Renal cortex interstitium (tissue), 11 donors: Measurements from ENCODE around the gene CUL1. TPM values are rescaled to one million over a fixed set of nuclear protein-coding genes. Genes with fewer than 3 reads are reported as not detected.

Experiments used
- DNase-seq, 11 donors: peaks; one replicate each; pipeline ENCODE4 v3.0.0-alpha.2; 2013; ENCODE audit warnings: low read depth in 9 of 11, low spot score in 4 of 11; ENCODE audit errors: extremely low read depth in 1 of 11
- polyA plus RNA-seq, 3 donors: library from polyadenylated mRNA; unstranded; fragments of 120-200 nt; gene quantifications; one replicate each; pipeline ENCODE4 v1.2.1, GENCODE V29; 2013; ENCODE audit not compliant: insufficient read length in 3 of 3

Gene CUL1
- polyA plus RNA-seq, 3 donors = 53.3 to 62.5 (median 60.3) TPM

DNA sequence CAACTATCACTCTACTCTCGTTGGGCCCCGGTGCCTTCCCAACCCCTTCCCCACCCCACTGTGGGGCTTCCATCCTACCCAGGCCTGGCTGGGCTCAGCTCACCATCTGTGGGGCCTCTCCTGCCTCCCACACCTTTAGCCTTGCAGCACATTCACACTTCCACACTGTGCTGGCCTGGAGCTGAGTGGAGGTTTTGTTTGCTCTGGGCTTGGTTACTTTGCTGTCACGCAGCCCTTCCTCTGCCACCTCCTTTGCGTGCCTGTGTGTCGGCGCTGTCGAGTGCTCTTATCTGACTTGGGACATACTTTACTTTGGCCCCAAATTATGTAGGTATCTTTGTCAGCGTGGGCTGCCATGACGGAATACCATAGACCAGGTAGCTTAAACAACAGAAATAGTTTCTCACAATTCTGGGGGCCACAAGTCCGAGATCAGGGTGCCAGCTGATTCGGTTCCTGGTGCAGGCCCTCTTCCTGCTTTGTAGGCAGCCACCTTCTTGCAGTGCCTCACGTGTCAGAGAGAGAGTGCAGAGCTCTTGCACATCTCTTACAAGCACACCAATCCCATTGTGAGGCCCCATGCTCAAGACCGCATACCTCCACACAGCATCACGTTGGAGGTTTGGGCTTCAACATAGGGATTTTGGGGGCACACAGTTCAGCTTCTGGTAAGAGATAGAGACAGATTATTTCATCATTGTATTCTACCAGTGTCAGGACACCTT is 89.0 kb downstream of the CUL1 start:
- DNase-seq = no peak

DNA sequence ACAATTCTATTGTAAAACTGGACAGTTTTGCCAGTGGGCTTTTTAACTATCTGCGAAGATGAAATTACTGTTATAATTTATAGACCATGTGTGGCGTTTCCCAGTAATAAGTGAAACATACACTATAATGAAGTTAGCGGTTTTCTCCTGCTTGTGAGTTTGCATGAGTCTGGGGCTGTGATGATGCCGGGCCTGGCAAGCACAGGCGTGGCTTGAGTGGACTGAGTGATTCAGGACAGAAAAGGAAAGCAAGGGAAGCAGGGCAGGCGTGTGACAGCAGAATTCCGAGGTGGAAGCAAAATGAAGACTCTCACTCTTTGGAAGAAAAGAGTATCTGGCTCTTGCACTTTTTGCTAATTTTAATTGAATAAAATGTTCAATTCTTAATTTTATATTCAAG is 90.5 kb downstream of the CUL1 start:
- no peak for DNase-seq

DNA sequence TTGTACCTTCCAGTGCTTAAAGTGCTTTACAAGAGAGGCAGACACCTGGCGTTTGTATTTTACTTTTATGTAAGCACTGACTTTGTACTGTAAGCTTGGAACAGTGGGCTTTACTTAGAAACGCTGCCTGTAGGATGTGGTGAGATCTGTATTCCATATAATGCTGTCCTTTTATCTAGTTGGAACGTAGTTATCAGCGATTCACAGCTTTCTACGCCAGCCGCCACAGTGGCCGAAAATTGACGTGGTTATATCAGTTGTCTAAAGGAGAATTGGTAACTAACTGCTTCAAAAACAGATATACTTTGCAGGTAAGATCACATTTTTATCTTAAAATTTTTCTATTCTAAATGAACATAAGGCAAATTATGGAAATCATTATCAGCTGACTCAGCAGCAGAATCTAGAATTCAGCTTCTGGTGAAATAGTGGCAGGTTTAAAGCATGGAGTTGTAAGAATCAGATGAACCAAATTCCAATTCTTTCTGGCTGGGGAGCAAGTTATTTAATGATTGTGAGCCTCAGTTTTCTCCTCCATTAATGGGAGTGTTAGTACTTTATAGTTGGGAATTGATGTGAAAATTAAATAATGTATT is 91.5 kb downstream of the CUL1 start:
- no peak for DNase-seq

DNA sequence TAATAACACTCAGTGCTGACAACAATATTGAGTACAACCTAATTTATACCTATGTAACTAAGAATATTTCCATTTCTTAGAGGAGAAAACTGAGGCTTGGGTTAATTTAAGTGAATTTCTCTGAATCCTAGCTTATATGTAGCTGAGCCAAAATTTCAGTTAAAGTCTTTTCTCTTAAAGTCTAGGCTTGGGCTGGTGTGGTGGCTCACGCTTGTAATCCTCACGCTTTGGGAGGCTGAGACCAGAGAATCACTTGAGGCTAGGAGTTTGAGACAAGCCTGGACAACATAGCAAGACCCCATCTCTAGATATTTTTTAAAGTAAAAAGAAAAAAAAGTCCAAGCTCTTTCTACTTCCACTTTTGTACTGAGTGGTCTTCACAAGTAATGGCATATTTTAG is 92.1 kb downstream of the CUL1 start:
- DNase-seq = no peak

DNA sequence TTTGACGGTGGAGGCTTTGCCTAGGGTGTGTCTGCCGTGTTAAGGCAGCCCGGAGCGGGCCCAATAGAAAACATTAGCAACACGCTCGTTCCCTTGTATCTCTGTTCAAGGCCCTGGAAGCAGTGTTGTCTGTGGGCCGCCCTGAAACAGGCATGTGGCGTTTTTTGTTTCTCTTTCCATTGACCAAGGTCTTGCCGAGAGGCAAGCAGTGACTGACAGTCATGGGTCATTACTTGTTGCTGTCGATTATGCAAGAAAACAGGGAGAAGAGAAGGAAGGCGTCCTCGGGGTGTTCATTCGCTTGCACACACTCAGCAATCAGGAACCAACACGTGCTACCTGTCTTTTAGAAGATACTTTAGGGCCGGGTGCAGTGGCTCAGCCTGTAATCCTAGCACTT is 92.8 kb downstream of the CUL1 start:
- no peak for DNase-seq

DNA sequence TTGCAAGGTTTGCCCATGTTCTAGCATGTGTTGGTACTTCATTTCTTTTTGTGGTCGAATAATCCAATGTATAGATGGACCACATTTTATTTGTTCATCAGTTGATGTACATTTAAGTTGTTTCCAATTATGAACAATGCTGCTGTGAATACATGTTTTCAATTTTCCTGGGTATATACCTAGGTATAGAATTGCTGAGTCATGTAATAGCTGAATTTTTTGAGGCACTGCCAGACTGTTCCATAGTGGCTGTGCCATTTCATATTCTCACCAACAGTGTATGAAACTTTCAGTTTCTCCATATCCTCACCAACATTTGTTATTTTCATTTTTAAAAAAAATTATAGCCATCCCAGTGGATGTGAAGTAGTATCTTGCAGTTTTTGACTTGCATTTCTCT is 94.9 kb downstream of the CUL1 start:
- no peak for DNase-seq

DNA sequence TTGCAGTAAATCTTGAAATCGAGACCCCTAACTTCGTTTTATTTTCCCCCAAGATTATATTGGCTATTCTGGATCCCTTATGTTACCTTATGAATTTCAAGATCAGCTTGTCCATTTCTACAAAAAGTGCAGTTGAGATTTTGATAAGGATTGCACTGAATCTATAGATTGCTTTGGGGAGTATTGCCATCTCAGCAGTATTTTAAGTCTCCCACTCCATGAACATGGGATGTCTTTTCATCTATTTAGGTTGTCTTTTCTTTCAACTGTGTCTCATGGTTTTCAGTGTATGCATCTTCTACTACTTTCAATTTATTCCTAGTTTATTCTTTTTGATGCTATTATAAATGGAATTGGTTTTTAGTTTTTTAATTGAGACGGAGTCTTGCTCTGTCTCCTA is 95.8 kb downstream of the CUL1 start:
- no peak for DNase-seq

DNA sequence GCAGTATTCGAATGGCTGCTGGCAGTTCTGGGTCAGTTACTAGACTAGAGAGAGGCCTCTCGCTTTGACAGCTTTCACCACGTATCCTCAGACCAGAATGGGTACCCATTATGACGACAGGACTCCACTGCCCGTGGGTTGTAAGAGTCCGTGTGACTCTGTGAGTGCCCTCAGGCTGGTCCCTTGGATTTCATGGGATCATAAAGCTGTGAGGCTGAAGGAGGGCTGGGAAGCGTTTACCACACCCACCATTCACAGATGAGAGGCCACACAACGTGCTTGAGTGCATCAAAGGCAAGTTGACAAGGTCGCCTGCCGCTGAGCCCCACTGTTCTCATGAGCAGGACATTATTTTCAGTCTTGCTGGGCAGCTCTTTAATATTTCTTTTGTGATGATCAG is 98.1 kb downstream of the CUL1 start:
- DNase-seq = no peak

DNA sequence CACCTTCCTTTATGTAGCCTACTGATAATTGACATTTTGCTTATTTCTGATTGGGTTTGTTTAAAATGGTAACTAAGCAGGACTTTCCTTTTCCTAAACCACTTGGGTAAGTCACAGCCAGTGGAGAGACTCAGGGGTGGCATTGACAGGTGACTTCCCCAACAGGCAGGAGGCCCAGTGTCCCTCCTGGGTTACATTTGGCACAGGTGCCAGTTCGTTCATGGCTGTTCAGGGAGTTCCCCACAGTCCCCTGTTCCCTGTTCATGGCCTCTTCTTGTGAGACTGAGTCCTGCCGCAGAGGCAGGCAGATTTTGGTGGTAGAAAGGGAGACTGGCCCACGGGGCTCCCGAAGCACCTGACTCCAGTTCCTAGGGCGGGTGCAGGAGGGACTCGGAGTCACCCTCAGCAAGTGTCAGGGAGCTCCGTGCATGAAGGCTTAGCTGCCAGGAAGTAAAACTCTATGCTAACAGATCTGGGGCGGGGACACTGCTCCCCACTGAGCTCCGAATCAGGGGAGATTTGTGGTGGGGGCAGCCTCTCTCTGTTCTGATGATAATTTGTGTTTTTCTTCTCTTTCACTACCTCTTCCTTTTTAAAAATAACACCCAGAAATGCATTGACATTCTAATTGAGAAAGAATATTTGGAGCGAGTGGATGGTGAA is 101.3 kb downstream of the CUL1 start:
- DNase-seq = no peak

DNA sequence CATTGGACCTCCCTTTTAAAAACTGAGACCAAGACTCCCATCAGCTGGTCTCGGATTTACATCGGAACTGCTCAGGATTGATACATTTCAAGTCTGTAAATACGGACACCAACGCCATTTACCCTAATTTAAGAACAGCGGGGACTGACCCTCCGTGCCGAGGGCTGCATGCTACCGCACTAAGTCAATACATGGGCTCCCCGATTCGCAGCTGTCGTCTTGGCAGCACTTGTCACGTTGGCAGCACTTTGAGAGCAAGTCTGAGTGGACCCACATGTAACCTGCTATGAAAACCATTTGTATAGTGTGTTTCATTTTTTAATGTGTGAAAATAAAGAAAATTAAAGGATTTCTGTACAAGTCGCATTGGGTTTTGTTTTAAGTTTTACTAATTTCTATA is 102.0 kb downstream of the CUL1 start:
- DNase-seq = no peak

DNA sequence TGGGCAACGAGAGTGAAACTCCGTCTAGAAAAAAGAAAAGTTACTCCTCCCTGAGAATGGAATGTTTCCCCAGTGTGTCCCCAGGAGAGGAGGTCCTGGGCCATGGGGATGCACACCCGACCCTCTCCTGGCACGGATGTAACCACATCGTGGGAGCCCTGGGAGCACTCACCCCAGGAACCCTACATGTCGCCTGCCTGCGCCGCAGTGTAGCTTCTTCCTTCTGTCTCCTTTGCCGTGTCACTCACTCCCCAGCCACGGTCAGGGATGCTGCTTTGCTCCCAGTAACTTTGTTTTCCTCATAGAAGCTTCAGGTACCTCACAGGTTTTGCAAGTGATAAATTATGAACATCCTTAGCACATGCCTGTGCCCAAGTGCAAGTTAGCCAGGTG is 103.4 kb downstream of the CUL1 start:
- no peak for DNase-seq

DNA sequence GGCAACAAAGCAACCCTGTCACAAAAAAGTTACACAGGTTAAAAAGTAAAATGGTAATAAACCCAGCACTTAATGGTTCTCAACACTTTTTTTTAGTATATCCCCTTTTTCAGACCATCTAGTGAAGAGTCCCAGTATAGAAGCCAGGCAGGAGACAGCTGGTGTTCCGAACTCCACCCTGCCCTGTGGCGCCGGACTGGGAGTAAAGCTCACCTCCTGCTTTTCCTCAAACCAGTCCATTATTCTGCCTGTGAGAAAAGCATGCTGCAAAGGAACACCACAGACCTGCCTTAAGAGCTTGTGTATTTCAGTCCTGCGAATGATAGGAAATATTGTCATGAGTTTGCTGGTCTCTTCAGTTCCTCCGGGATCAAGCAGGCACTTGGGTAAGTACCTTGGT is 104.4 kb downstream of the CUL1 start:
- DNase-seq = no peak

DNA sequence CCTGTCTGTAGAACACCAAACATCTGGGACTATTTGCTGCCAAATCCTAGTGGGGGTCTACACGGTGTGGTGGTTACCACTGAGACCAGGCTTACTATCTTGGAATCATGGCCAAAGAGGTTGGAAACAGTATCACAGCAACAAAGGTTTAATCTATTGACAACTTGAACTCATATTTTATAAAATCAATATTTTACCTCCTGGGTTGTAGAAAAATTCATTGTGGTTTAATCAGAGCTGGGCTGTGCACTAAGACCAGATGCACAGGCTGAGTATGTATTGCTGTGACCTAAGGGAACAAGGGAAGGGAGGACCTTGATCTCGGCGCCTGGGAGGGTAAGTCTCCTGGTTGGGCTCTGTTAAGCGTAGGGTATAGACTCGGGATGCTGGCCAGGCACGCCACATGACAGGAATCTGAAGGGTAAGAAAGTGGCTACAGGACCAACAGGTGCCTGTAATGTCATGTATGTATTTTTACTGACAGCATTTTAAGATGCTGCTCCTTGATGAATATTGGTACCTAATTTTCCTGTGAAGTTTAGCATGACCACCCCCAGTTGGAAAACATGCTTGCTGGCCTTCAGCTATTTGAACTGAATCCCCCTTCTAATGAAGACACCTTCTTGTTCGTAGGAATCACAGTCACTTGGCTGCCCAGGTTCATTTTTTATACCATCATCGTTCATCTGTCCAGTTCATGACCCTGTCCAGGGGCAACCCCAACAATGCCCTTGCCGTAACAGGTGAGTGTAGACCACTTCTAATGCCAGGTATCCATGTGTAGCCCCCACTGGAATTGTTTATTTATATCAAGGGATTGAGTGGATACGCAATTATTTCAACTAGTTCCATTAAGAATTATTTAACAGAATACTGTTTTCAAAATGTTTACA is 105.9 kb downstream of the CUL1 start:
- DNase-seq = no peak

DNA sequence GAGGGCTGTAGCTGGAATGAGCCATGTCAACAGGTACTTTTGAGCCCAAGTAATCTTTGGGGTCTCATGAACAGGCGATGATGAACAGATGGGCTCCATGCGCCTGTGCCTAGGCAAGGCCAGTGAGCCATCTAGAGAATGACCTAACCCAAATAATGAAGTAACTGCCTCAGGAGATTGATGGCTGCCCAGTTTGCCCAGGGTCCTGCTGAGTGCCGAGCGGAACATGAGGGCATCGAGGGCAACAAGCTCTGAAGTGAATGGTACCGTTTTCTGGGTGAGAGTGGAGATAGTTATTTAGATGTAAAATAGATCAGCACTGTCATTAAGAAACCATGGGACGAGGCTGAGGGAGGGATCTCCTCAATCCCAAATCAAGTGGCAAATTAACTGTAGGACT is 107.5 kb downstream of the CUL1 start:
- DNase-seq = no peak

DNA sequence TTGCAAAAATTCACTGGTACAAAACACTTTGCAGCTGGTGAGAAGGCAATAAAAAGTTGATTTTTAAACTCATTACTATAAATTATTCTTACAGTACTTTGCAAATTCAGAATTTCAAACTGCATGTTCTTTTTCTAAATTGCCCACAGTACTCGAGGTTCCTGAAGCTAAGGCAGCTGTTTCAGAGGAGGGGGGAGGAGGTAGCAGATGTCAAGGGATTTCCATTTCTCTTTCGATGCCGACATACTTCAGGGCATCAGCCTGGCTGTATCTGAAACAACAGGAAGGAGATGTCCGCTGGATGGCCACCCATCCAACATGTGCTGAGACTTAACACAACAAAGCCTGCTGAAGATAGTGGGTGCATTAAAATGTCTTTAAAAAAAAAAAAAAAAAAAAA is 108.7 kb downstream of the CUL1 start:
- DNase-seq = no peak

DNA sequence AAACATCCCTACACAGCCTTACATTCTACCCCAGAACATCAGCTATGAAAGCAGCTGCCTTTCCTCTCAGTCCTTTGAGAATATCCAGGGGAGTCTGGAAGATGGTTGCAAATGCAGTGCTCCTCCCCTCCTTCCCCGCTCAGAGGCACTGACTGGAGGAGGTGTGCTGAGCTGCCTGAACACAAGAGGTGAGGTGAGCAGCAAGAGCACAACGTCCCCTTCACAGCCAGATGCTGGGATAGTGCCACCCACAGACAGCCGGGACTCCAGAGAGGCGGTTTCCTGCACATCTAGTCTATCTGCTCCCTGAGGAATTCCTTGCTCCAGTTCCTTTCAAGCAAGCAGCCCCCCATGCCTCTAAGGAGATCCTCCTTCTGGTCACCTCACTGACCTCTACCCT is 111.2 kb downstream of the CUL1 start:
- no peak for DNase-seq

DNA sequence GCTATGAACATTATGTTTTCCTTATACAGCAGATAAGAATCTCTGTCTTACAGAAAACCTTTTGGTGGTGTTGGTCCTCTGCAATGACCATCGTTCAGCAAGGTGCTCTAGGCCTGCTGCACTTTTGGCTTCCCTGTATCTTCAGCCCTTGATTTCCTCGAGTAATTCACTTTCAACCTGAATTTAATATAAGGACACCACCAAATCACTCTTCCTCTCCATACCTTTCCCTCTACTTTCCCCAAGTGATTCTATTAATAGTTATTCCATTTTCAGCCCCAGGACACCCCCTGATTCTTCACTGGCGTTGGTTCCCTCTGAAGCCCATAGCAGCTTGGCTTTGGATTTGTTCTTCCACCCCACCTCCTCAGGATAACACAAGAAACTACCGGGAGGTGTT is 113.2 kb downstream of the CUL1 start:
- no peak for DNase-seq

DNA sequence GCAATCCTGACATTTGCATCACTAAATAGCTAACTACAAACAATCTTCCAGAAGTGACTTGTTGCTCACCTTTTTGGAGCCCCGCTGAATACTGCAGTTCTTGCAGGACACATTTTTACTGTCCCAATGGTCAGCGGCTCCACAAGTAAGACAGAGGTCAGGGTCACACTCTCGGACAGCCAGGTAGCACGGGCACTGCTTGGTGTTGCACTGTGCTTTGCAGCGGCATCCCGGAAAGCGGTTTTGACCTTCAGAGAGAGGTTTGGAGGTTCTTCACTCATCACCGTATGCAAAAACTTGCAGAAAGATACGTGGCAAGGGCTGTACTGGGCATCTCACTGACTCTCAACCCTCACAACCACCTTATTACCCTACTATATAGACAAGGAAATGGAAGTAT is 115.2 kb downstream of the CUL1 start:
- DNase-seq = no peak

DNA sequence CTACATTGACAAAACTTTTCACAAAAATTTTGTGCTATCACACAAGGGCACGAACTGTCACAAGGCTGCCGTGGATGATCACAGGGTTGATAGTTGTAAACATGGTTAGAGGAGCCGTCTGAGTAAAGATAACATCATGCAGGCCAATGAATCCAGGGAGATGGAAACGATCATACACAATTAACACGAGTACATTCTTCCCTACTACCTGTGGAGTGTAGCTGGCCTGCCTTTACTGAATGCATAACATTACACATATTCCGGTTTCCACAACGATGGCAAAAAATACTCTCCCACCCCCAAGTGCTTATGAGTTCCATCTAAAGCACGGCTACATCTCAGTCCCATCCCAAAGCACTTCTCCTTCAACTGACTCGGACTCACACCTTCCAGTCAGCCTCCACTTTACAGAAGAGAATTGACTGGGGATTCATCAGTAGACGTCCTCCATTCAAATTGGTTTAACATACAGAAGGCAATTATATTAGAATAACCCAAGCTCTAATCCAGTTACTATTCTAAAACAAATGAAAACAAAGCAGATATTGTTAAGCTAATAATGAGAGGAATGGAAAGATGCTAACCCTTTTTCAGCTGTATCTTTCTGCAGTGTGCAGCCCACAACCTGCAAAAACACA is 116.3 kb downstream of the CUL1 start:
- DNase-seq = no peak
